Neural progenitor cell (in vitro differentiated cells): Measurements from ENCODE around the gene CD2AP. TPM values are rescaled to one million over a fixed set of nuclear protein-coding genes. Genes with fewer than 3 reads are reported as not detected.

Source experiments
- DNase-seq: peaks from one replicate; pipeline ENCODE4 v3.0.0-alpha.2; 2016; ENCODE audit warnings: low spot score
- H2AFZ ChIP-seq: fragments of 200-600 bp; sonication (generic); replicated peaks from 2 replicates; pipeline ENCODE4 v1.6.1; 2016; ENCODE audit warnings: antibody characterized with exemption
- H3F3A ChIP-seq: fragments of 200-600 bp; sonication (generic); 2 replicates; pipeline ENCODE4 v1.6.1; 2016; ENCODE audit warnings: antibody characterized with exemption, low read depth
- H3K27ac ChIP-seq: fragments of 200-600 bp; sonication (generic); 2 replicates; pipeline ENCODE4 v1.5.1; 2016; ENCODE audit warnings: mild to moderate bottlenecking
- H3K27me3 ChIP-seq: fragments of 200-600 bp; sonication (generic); 2 replicates; pipeline ENCODE4 v1.6.1; 2016; ENCODE audit warnings: mild to moderate bottlenecking, moderate library complexity
- H3K36me3 ChIP-seq: fragments of 200-600 bp; sonication (generic); 2 replicates; pipeline ENCODE4 v1.5.1; 2016
- H3K4me1 ChIP-seq: fragments of 200-600 bp; sonication (generic); 2 replicates; pipeline ENCODE4 v1.6.1; 2016; ENCODE audit warnings: mixed run types
- H3K4me2 ChIP-seq: fragments of 200-600 bp; sonication (generic); 2 replicates; pipeline ENCODE4 v1.6.1; 2016
- H3K4me3 ChIP-seq: fragments of 200-600 bp; sonication (generic); 2 replicates; pipeline ENCODE4 v1.5.1; 2016
- H3K79me2 ChIP-seq: fragments of 200-600 bp; sonication (generic); 2 replicates; pipeline ENCODE4 v1.6.1; 2016; ENCODE audit warnings: low read depth
- H3K9ac ChIP-seq: fragments of 200-600 bp; sonication (generic); 2 replicates; pipeline ENCODE4 v1.6.1; 2016
- H3K9me3 ChIP-seq: fragments of 200-600 bp; sonication (generic); 2 replicates; pipeline ENCODE4 v1.5.1; 2016; ENCODE audit warnings: low read depth
- H4K20me1 ChIP-seq: fragments of 200-600 bp; sonication (generic); 2 replicates; pipeline ENCODE4 v1.6.1; 2016; ENCODE audit warnings: low read depth
- H3K27ac Mint-ChIP-seq: 3 replicates; pipeline ENCODE4 v1.8.0; 2021; ENCODE audit warnings: mixed read lengths
- H3K27me3 Mint-ChIP-seq: 2 replicates; pipeline ENCODE4 v1.8.0; 2022; ENCODE audit warnings: low read depth, mild to moderate bottlenecking, inconsistent platforms, moderate library complexity, mixed read lengths; ENCODE audit not compliant: insufficient read depth
- H3K36me3 Mint-ChIP-seq: 3 replicates; pipeline ENCODE4 v1.8.0; 2021; ENCODE audit warnings: mixed read lengths
- H3K4me1 Mint-ChIP-seq: 3 replicates; pipeline ENCODE4 v1.8.0; 2021; ENCODE audit warnings: mixed read lengths
- H3K4me3 Mint-ChIP-seq: 3 replicates; pipeline ENCODE4 v1.8.0; 2021; ENCODE audit warnings: mild to moderate bottlenecking, moderate library complexity, mixed read lengths
- H3K9me3 Mint-ChIP-seq: 3 replicates; pipeline ENCODE4 v1.8.0; 2020; ENCODE audit warnings: mixed read lengths
- EZH2 ChIP-seq: fragments of 200-600 bp; sonication (generic); IDR thresholded peaks from 2 replicates; pipeline ENCODE4 v1.6.1; 2017; ENCODE audit warnings: antibody characterized with exemption, mild to moderate bottlenecking, moderate library complexity
- EZH2phosphoT487 ChIP-seq: fragments of 200-600 bp; sonication (generic); IDR thresholded peaks from 2 replicates; pipeline ENCODE4 v1.6.1; 2017; ENCODE audit warnings: antibody characterized with exemption
- total RNA-seq: library from RNA; depleted of rRNA; stranded (reverse); fragments of >200 nt; gene quantifications from 2 replicates; pipeline ENCODE4 v1.2.3, GENCODE V29; 2015; ENCODE audit warnings: low replicate concordance
- TF ChIP-seq, protein P1 (sequence below): fragments of 200-600 bp; sonication (generic); IDR thresholded peaks from 2 replicates; pipeline ENCODE4 v1.5.1; 2017; ENCODE audit warnings: antibody characterized with exemption, mild to moderate bottlenecking

Gene CD2AP
- total RNA-seq, 1 donor from 2014 or later: 55.3 TPM

DNA sequence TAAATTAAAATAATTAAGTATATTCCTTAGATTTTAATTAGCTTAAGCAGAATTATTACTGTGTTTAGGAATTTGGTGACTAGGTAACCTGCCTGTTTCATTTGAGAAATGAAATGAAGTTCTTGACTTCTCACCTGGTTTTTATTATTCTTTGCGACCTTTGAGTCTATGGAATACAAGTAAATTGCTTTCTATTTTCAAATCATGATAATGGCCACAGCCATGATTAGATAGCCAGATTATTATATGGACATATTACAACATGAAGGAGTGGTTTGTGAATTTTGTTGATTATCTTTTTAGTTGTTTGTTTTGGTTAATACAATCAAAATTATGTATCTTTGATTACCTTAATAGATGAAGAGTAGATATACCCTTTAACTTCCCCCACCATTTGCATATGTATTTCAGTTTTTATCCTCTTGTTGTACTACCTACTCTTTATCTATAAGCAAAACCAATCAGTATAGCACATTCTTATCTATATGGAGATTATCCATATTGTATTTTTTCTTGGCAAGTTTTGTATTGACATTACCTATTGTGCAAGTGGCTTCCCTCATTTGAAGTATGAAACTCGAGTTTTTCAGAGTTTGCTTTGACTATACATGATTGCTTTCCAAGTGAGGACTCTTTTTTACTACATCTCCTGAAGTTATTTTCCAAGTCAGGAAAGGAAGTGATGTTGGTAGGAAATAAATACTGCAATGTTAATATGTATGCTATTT, 47.9 kb downstream of the CD2AP start:
- Mint-ChIP-seq H3K36me3 (peaks cover 18% of the 10 kb centered on the region), H3K27me3 (no peaks in the 10 kb centered on the region), H3K4me3 (no peak overlapping the region), H3K27ac (no peak overlapping the region), H3K4me1 (no peaks in the 10 kb centered on the region), H3K9me3 (peaks cover 4% of the 10 kb centered on the region)
- Histone ChIP-seq H3K79me2 (peaks cover 99% of the 10 kb centered on the region), H4K20me1 (no peaks in the 10 kb centered on the region), H3K4me2 (no peak overlapping the region), H3K27me3 (no peaks in the 10 kb centered on the region), H3K27ac (no peak overlapping the region), H2AFZ (no peak overlapping the region), H3K9me3 (no peaks in the 10 kb centered on the region), H3K4me1 (no peaks in the 10 kb centered on the region), H3K36me3 (no peaks in the 10 kb centered on the region), H3F3A (no peaks in the 10 kb centered on the region), H3K4me3 (no peak overlapping the region), H3K9ac (no peak overlapping the region)
- TF ChIP-seq EZH2: no peak
- no peak for DNase-seq

- no peaks in the 10 kb centered on the region for H3K9me3 ChIP-seq
- no peaks in the 10 kb centered on the region for H3K4me1 ChIP-seq
- Mint-ChIP-seq H3K27me3 (no peaks in the 10 kb centered on the region), H3K4me3 (no peak overlapping the region), H3K4me1 (no peaks in the 10 kb centered on the region), H3K36me3 (peaks cover 18% of the 10 kb centered on the region), H3K27ac (no peak overlapping the region), H3K9me3 (peaks cover 4% of the 10 kb centered on the region)
- no peak overlapping the region for H3K27ac ChIP-seq
- no peaks in the 10 kb centered on the region for H3K27me3 ChIP-seq
- no peak overlapping the region for H3K4me2 ChIP-seq
- peaks cover 100% of the 10 kb centered on the region for H3K79me2 ChIP-seq
- no peak overlapping the region for H2AFZ ChIP-seq
- no peak overlapping the region for H3K9ac ChIP-seq
- H4K20me1 ChIP-seq: no peaks in the 10 kb centered on the region
- no peaks in the 10 kb centered on the region for H3K36me3 ChIP-seq
- TF ChIP-seq, protein P1, sequence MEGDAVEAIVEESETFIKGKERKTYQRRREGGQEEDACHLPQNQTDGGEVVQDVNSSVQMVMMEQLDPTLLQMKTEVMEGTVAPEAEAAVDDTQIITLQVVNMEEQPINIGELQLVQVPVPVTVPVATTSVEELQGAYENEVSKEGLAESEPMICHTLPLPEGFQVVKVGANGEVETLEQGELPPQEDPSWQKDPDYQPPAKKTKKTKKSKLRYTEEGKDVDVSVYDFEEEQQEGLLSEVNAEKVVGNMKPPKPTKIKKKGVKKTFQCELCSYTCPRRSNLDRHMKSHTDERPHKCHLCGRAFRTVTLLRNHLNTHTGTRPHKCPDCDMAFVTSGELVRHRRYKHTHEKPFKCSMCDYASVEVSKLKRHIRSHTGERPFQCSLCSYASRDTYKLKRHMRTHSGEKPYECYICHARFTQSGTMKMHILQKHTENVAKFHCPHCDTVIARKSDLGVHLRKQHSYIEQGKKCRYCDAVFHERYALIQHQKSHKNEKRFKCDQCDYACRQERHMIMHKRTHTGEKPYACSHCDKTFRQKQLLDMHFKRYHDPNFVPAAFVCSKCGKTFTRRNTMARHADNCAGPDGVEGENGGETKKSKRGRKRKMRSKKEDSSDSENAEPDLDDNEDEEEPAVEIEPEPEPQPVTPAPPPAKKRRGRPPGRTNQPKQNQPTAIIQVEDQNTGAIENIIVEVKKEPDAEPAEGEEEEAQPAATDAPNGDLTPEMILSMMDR: no peak
- TF ChIP-seq EZH2 (no peak), EZH2phosphoT487 (no peak)
- H3F3A ChIP-seq: no peaks in the 10 kb centered on the region
- H3K4me3 ChIP-seq: no peak overlapping the region
- no peak for DNase-seq
Measured at GRCh38 chr6:47527274-47527673, 49.7 kb downstream of the CD2AP start.

- Histone ChIP-seq H3K9me3 (no peaks in the 10 kb centered on the region), H3K4me1 (no peaks in the 10 kb centered on the region), H4K20me1 (no peaks in the 10 kb centered on the region), H3K27ac (no peak overlapping the region), H3K9ac (no peak overlapping the region), H3K4me3 (no peak overlapping the region), H3K27me3 (no peaks in the 10 kb centered on the region), H3K4me2 (no peak overlapping the region), H3K79me2 (peaks cover 82% of the 10 kb centered on the region), H2AFZ (no peak overlapping the region), H3F3A (no peaks in the 10 kb centered on the region), H3K36me3 (peaks cover 8% of the 10 kb centered on the region)
- DNase-seq: no peak
- peaks cover 23% of the 10 kb centered on the region for H3K36me3 Mint-ChIP-seq
- H3K4me1 Mint-ChIP-seq: no peaks in the 10 kb centered on the region
- TF ChIP-seq EZH2phosphoT487: no peak
- no peaks in the 10 kb centered on the region for H3K27me3 Mint-ChIP-seq
- H3K4me3 Mint-ChIP-seq: no peak overlapping the region
- H3K9me3 Mint-ChIP-seq: peaks cover 4% of the 10 kb centered on the region
- no peak overlapping the region for H3K27ac Mint-ChIP-seq
Measured at GRCh38 chr6:47529734-47530133, 52.1 kb downstream of the CD2AP start.

- Histone ChIP-seq H3K9ac (no peak overlapping the region), H3K27me3 (no peaks in the 10 kb centered on the region), H3K4me2 (no peak overlapping the region), H4K20me1 (no peaks in the 10 kb centered on the region), H3F3A (no peaks in the 10 kb centered on the region), H3K27ac (no peak overlapping the region), H3K4me1 (no peaks in the 10 kb centered on the region), H3K9me3 (no peaks in the 10 kb centered on the region), H3K36me3 (peaks cover 10% of the 10 kb centered on the region), H3K79me2 (peaks cover 56% of the 10 kb centered on the region), H2AFZ (no peak overlapping the region), H3K4me3 (no peak overlapping the region)
- no peak for TF ChIP-seq EZH2phosphoT487
- TF ChIP-seq, protein P1: no peak
- no peak for TF ChIP-seq EZH2
- DNase-seq: no peak
- Mint-ChIP-seq H3K36me3 (peaks cover 20% of the 10 kb centered on the region), H3K4me1 (no peaks in the 10 kb centered on the region), H3K27ac (no peak overlapping the region), H3K9me3 (no peaks in the 10 kb centered on the region), H3K4me3 (no peak overlapping the region), H3K27me3 (no peaks in the 10 kb centered on the region)
Measured at GRCh38 chr6:47532981-47533585, 55.5 kb downstream of the CD2AP start.
